GM12891 (cell line): ENCODE measurements around the gene NKTR.

Experiments
- PAX5 ChIP-seq: IDR thresholded peaks from 2 replicates; pipeline ENCODE4 v1.6.1; 2011; ENCODE audit warnings: low read length, moderate library complexity, mild to moderate bottlenecking; ENCODE audit not compliant: insufficient read depth, severe bottlenecking
- POLR2A ChIP-seq: IDR thresholded peaks from 2 replicates; pipeline ENCODE4 v1.6.1; 2011; ENCODE audit warnings: low read depth, low read length, control low read depth
- POLR2AphosphoS5 ChIP-seq: IDR thresholded peaks from 2 replicates; pipeline ENCODE4 v1.6.1; 2011; ENCODE audit warnings: low read depth, low read length, control low read depth
- POU2F2 ChIP-seq: IDR thresholded peaks from 2 replicates; pipeline ENCODE4 v1.6.1; 2011; ENCODE audit warnings: low read depth, mild to moderate bottlenecking, control low read depth, low read length, moderate library complexity
- SPI1 ChIP-seq: IDR thresholded peaks from 2 replicates; pipeline ENCODE4 v1.6.1; 2011; ENCODE audit warnings: low read depth, low read length, control low read depth
- TAF1 ChIP-seq: IDR thresholded peaks from 2 replicates; pipeline ENCODE4 v1.6.1; 2011; ENCODE audit warnings: low read depth, low read length, control low read depth

- no peak for TF ChIP-seq POLR2A
- no peak for TF ChIP-seq TAF1
- TF ChIP-seq POLR2AphosphoS5: no peak
- no peak for TF ChIP-seq SPI1
- TF ChIP-seq PAX5: no peak
- no peak for TF ChIP-seq POU2F2
Measured at GRCh38 chr3:42556089-42556632, 44.3 kb upstream of the NKTR start.
